Measurements from ENCODE around the gene CADPS.

Gene CADPS

DNA sequence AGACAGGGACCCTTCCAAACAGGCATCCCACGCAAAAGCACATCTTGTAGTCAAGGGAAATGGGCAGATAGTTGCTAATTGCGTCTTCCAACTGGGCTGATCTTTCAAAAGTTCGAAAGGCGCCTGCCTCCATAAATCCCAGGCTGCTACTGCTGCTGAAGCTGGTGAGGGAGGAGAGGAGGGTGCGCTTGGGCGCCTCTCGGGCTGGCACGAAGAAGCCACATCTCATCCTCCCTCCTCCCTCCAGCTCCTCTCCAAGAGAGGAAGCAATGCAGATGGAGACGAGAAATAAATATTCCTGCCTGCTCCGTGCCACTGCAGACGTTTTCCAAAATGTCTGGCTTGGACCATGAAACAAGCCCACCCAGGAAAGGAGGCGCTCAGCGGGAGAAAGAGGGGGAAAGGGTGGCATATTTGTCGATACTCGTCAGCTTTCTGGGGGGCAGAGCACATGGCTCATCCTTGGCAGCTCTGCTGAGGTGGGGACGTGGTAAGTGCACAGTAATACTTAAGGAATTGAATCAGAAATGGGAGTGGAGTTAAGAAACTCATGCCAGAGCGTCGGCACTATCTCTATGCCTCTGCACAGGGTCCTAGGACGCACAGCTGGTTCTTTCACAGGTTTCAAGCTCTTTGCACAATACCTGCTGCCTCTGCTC, 413.0 kb downstream of the CADPS start:
- TF ChIP-seq CTCF (IDR thresholded peaks at IDR 0.05; ENCODE audit: low read length) (no peak), EZH2 (IDR thresholded peaks at IDR 0.05; ENCODE audit: borderline replicate concordance, low read length) (no peak)
- H2AFZ ChIP-seq (ENCODE audit: low read length) = no peak overlapping the region
- H4K20me1 ChIP-seq (ENCODE audit: insufficient read depth, low read length) = no peaks in the 10 kb centered on the region
- H3F3A ChIP-seq (ENCODE audit: insufficient read depth, low read length) = no peaks in the 10 kb centered on the region
- no peak overlapping the region for H3K4me3 ChIP-seq (ENCODE audit: low read depth, low read length, poor library complexity, severe bottlenecking)
- no peaks in the 10 kb centered on the region for H3K36me3 ChIP-seq (ENCODE audit: insufficient read depth, low read length)
- H3K4me1 ChIP-seq (ENCODE audit: insufficient read depth, low read length, severe bottlenecking) = no peaks in the 10 kb centered on the region
- no peak overlapping the region for H3K27ac ChIP-seq (ENCODE audit: low read depth, low read length, poor library complexity, severe bottlenecking)
- H3K27me3 ChIP-seq (ENCODE audit: insufficient read depth, low read length) = no peaks in the 10 kb centered on the region
- no peak overlapping the region for H3K4me2 ChIP-seq (ENCODE audit: low read length)
- no peaks in the 10 kb centered on the region for H3K9me3 ChIP-seq (ENCODE audit: low read length)
- H3K9me2 ChIP-seq (ENCODE audit: low read depth, low read length) = no peaks in the 10 kb centered on the region
- H3K9ac ChIP-seq (ENCODE audit: low read length) = no peak overlapping the region
- H3K79me2 ChIP-seq (ENCODE audit: insufficient read depth, low read length) = no peaks in the 10 kb centered on the region

GRCh38 chr3:62454916-62455315, 420.3 kb downstream of the CADPS start:
- Histone ChIP-seq H3K36me3 (ENCODE audit: insufficient read depth, low read length) (no peaks in the 10 kb centered on the region), H3K9ac (ENCODE audit: low read length) (no peak overlapping the region), H3K9me3 (ENCODE audit: low read length) (no peaks in the 10 kb centered on the region), H3K9me2 (ENCODE audit: low read depth, low read length) (no peaks in the 10 kb centered on the region), H2AFZ (ENCODE audit: low read length) (no peak overlapping the region), H3K4me1 (ENCODE audit: insufficient read depth, low read length, severe bottlenecking) (no peaks in the 10 kb centered on the region), H3K4me3 (ENCODE audit: low read depth, low read length, poor library complexity, severe bottlenecking) (no peak overlapping the region), H4K20me1 (ENCODE audit: insufficient read depth, low read length) (no peaks in the 10 kb centered on the region), H3F3A (ENCODE audit: insufficient read depth, low read length) (no peaks in the 10 kb centered on the region), H3K27ac (ENCODE audit: low read depth, low read length, poor library complexity, severe bottlenecking) (no peak overlapping the region), H3K4me2 (ENCODE audit: low read length) (no peak overlapping the region), H3K79me2 (ENCODE audit: insufficient read depth, low read length) (no peaks in the 10 kb centered on the region), H3K27me3 (ENCODE audit: insufficient read depth, low read length) (no peaks in the 10 kb centered on the region)
- no peak for TF ChIP-seq EZH2 (IDR thresholded peaks at IDR 0.05; ENCODE audit: borderline replicate concordance, low read length)
- TF ChIP-seq CTCF (IDR thresholded peaks at IDR 0.05; ENCODE audit: low read length) = no peak

DNA sequence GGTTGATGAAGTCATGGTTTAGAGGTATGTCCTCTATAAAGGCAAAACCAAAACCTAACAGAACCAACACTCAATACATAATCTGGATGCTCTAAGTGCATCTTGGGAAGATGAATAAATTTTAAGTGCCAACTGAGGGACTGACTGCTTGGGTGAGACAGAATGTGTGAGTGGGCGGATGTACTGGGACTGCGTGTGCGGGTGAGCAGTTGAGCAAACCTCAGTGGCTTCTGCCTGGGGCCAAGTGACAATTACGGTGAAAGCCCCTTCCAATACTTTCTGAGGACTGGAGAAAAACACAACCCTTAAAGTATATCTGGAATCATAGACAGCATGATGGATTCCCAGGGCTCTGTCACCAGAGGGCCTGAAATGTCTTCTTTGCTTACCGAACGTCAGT, 421.8 kb downstream of the CADPS start:
- Histone ChIP-seq H2AFZ (ENCODE audit: low read length) (no peak overlapping the region), H3K4me1 (ENCODE audit: insufficient read depth, low read length, severe bottlenecking) (no peaks in the 10 kb centered on the region), H3K27ac (ENCODE audit: low read depth, low read length, poor library complexity, severe bottlenecking) (no peak overlapping the region), H3K4me3 (ENCODE audit: low read depth, low read length, poor library complexity, severe bottlenecking) (no peak overlapping the region), H3K9ac (ENCODE audit: low read length) (no peak overlapping the region), H3F3A (ENCODE audit: insufficient read depth, low read length) (no peaks in the 10 kb centered on the region), H3K79me2 (ENCODE audit: insufficient read depth, low read length) (no peaks in the 10 kb centered on the region), H3K9me3 (ENCODE audit: low read length) (no peaks in the 10 kb centered on the region), H3K27me3 (ENCODE audit: insufficient read depth, low read length) (no peaks in the 10 kb centered on the region), H3K36me3 (ENCODE audit: insufficient read depth, low read length) (no peaks in the 10 kb centered on the region), H3K9me2 (ENCODE audit: low read depth, low read length) (no peaks in the 10 kb centered on the region), H3K4me2 (ENCODE audit: low read length) (no peak overlapping the region), H4K20me1 (ENCODE audit: insufficient read depth, low read length) (no peaks in the 10 kb centered on the region)
- TF ChIP-seq EZH2 (IDR thresholded peaks at IDR 0.05; ENCODE audit: borderline replicate concordance, low read length) (no peak), CTCF (IDR thresholded peaks at IDR 0.05; ENCODE audit: low read length) (no peak)

All from OCI-LY1 (cell line).